HG03175 (cell line): ENCODE results near the gene SPON1.
"Not testable (repeated sequence)": the region's sequence is repeated elsewhere in the genome, so short reads cannot be mapped to it uniquely, and the experiment has no call there.

Experiments
- ATAC-seq: cut with Tn5 transposase; IDR thresholded peaks from one replicate; pipeline ENCODE4 v1.9.1; 2021; ENCODE audit warnings: mild to moderate bottlenecking, moderate library complexity; ENCODE audit not compliant: unreplicated experiment

The SPON1 gene

DNA sequence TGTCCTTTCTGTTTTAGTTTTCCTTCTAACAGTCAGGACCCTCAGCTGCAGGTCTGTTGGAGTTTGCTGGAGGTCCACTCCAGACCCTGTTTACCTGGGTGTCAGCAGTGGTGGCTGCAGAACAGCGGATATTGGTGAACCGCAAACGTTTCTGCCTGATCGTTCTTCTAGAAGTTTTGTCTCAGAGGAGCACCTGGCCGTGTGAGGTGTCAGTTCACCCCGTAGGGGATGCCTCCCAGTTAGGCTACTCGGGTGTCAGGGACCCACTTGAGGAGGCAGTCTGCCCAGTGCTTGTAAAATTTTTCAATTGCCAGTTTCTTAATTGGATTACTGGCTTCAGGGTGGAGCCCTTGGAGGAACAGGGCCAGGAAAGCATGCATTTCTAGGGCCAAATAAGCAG, 211.2 kb downstream of the SPON1 start:
- ATAC-seq = not testable (repeated sequence)

DNA sequence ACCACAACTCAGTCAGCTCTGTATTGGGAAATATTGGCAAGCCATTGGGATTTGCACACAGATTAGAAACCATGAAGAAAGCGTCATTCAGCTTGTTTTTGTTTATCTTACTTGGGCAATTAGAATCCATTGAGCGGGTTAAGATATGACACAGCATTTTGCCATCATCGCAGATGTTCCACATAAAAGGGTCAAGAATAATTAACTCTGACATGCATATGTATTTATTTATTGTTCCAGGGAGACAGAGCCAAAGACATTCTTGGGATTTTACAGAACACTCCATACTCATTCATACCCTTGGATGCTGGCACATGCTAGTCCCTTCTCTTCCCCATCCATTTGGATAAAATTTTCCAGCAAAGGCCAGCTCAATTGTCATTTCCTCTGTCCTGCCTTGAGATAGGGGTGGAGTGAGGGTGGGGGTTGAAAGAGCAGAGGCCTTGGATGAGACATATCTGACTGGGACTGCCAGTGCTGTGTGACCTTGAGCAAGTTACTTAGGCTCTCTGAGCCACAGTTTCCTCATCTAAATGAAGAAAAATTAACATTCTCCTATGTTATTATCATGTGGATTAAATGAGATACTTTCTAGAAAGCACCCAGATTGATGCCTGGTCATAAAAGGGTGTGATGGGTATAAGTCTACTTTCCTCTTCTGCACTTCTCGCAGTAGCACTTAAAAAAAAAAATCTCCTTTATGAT, 216.7 kb downstream of the SPON1 start:
- no peak for ATAC-seq

GRCh38 chr11:14181121-14181520, 218.6 kb downstream of the SPON1 start:
- ATAC-seq = no peak

- ATAC-seq = no peak
Observed at GRCh38 chr11:14182833-14183364, 220.4 kb downstream of the SPON1 start.

DNA sequence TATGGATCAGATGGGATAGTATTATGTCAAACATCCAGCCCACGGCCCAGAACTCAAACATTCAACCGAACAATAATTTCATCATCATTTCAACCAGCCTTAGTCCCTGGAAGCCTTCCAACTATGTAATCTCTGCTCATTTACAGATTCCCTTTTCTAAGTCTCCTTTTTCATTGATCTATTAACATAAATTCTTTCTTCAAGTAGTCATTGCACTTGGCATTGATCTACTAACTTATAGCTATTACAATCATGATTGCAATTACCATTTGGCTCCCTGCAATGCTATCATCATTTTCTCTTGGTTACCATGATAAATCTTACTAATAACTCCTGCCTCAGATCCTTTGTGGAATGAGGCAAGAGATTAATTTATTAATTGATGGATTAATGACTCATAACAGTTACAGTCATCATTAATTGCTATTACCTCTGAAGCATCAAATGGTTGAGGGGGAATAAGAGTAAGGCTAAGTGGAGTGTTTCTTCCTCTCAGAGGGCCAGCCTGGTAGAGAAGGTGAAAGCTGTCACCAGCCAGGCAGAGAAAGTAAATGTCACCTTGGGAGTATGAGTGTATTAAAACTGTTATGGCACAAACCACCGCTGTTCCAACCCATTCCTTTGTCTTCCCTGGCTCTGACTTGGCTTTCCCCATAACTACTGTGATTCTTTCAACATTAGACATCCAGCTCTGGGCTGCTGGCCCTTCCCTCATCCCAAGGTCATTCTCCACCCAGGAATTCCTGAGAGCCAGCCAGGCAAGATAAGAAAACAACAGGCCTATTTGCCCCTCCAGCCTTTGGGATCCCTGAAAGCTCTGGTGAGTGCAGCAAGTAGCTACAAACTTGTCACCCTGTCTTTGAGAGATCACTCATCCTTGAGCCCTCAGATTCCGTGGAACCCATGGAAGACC, 221.8 kb downstream of the SPON1 start:
- ATAC-seq = no peak

DNA sequence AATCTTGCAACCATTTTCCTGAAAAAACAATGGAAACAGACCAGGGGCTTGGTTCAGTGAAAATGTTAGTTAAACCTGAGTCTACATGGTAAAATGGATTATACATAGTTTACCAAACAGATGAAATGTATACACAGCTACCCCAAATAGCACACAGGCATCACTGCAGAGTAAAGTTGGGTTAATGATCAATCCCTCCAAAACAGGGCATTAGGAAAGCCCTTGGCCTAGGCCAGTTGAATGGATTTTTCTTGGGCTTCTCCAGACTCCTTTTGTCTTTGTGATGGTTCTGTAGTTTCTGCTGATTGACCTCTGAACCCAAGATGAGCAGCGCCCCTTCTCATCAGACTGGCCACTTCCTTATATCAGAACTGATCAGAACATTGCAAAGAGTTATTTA, 222.9 kb downstream of the SPON1 start:
- no peak for ATAC-seq

- ATAC-seq = no peak
Observed at GRCh38 chr11:14186046-14186775, 223.7 kb downstream of the SPON1 start.

- no peak for ATAC-seq
Observed at GRCh38 chr11:14189874-14190273, 227.4 kb downstream of the SPON1 start.

DNA sequence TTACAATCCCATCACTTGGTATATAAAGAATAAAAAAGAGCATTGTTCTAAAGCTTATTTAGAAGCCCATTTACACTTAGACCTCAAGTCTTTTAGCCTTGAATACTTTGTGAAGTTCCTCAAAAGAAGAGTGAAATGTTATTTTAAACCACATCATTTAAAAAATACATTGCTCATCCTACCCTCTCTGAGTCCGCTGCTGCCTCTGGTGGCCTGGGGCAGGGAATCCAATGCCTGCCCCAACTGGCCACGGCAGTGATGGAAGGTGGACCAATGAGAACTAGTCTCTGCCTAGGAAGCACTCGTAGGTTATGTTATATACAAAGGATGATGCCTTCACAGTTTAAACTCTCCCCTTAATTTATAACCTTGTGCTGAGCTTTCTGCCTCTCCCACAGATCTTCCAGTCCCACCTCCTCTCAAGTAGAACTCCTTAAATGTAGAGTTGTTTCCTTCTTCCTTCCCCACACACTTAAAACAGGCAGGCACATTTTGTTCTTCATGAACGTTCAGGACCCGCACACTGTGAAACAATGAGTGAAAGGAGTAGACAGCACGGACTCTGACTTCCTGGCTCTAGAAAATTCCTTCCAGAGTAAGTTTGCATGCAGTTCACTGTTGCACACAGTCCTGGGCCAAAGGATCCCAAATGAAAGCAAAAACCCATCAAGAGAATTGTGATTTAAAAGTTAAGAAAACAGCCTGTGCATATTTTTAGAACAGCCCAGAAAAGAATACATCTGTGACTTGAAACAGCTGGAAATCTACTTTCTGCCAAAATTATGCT, 228.7 kb downstream of the SPON1 start:
- ATAC-seq = no peak

DNA sequence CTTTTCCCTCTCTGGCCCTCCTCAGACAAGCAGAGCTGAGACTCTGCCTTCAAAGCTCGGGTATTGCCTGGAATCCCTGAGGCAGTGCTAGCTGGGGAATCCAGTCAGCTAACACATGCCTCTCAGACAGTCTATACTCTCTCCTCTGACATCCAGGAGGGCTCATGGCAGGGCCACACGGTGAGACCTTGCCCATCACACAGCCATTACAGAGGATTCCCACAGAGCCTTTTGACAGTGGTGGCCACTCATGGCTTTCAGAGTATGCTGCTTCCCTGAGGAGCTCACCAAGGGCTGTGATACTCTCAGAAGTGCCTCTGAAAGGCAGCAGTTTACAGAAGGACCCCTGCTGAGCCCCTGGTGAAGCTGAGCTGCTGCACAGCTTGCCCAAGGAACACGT, 231.1 kb downstream of the SPON1 start:
- no peak for ATAC-seq

DNA sequence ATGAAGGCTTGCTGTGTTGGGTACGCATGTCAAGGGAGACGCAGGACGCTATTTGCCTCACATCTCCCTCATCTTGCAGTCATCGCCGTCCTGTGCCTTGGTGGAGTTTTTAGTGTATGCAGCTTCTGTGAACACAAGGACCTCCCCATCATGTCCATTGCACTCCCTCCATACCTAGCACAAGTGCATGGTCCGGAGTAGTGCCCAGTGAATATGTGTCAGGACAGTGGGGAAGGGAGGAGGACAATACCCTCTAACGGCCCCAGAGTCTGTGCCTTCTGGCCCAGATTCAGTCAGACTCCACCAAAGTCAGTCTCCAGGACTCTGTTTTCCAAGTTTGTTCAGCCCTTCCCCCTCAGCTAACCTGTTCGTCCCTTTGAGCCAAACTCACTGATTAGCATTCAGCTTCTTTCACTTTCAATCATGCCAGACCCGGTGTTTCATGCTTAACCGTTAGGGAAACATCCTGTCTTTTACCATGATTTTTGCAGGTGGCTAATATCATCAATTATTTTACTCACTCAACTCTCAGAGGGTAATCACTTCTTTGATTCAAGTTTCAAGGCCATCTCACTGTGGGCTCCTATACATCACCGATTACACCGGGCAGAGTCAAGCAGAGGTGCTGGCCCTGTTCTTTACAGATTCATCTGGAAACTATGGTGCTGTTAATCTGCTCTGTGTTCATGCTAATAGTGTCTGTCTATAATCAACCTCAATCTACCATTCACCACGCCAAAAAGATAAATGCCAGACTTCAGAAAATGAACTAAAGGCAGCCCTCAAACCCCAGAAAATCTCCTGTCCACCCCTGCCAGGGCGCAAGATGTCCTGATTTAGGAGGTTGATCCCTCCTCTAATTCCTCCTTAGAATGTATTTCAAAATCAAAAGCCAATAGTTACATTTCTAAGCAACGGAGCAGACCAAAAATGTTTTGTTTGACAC, 240.0 kb downstream of the SPON1 start:
- no peak for ATAC-seq

GRCh38 chr11:14203321-14203720, 240.8 kb downstream of the SPON1 start:
- no peak for ATAC-seq

DNA sequence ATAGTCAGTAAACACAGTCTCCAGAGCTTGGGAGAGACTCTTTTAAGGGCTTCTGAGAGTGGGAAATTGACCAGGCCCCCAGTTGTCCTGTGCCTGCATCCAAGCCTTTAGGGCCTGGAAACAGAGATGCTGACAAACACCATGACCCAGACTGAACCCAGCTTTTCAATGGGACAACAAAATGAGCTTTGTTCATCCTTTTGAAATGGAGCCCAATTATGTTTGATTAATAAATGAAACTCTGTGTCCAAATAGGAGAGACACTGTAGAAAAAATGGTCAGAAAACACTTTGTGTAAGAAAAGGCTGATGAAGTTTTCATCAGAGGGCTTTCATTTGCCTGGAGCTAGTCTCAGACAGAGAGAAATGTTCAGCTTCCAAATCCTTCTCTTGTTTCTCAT, 250.5 kb downstream of the SPON1 start:
- ATAC-seq = no peak

- ATAC-seq = no peak
Observed at GRCh38 chr11:14218728-14219127, 256.2 kb downstream of the SPON1 start.

DNA sequence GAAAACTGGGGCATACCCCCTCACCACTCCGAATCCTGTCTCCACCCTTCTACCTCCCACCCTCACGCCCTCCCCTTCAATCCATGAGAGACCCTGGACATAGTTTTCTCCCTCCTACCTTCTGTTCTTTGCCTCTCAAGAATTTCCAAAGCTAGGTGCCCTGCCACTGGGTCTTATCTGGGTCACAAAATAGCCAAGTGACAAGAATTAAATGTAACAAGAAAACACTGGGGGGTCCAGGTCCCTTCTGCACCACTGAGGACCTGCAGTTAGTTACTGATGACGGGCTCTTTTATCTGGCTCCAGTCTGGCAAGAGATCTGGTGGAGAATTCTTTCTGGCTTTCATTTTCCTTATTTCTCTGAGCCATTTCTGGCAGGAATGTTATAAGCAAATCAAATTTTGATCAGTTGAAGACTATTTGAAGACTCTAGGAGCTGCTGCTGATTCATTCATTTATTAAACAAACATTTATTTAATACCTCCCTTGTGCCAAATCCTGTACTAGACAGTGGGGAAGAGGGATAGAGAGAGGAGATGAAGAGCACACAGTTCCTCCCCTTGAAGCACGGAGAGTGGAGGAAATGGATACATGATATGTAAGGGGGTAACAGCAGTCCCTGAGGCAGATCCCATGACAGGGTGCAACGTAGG, 261.2 kb downstream of the SPON1 start:
- no peak for ATAC-seq

DNA sequence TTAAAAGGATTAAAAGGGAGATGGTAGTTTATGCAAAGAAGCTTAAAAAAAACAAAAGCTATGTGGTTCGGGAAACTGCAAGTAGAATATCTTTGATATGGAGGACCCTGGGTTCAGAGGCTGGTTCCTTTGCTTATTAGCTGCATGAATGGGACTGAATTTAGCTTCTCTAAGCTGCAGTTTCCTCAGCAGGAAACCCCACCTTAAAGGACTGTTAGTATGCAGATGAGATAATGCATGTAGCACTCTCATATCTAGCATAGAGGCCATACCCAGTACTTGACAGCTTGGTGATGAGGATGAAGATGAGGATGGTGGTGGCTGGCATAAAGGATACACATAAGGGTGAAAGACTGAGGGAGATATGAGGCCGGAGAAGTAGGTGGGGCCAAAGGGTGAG, 261.9 kb downstream of the SPON1 start:
- no peak for ATAC-seq

DNA sequence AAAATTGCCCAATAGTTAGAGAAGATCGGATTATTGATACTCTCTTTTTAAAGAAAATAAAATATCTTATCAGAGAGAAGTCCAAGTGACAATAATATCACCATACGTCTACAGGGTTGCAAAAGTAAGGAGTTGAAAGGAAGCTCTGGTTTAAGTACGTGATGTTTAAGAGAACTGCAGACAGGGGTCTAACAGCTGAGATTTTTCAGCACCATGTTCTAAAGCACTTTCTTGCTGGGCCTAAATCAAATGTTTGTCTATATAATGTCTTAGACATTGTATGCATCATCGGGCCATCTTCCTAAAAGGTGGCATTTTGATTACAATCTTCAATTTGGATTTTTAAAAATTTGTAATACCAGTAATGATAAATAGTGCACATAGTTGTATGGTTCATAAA, 263.1 kb downstream of the SPON1 start:
- ATAC-seq = no peak

- no peak for ATAC-seq
Observed at GRCh38 chr11:14228356-14228755, 265.8 kb downstream of the SPON1 start.

GRCh38 chr11:14229472-14229871, 266.9 kb downstream of the SPON1 start:
- ATAC-seq = no peak
